Stimulated activated memory B cell treated with anti-CD40 and anti-IgM and Interleukin-4, amounts not matched to agents 10 μg/mL and 1 μg/mL and 100 μg/mL, for 72 hours (primary cell): Measurements from ENCODE around the gene FAM25G.

ENCODE experiments used
- ATAC-seq: fragments of 150-1000 bp; cut with Tn5 transposase; 2 replicates; pipeline ENCODE4 v1.10.0; 2021
- H3K27ac Mint-ChIP-seq: one replicate; pipeline ENCODE4 v1.8.0; 2022; ENCODE audit warnings: mild to moderate bottlenecking, mixed read lengths
- H3K27me3 Mint-ChIP-seq: one replicate; pipeline ENCODE4 v1.8.0; 2022; ENCODE audit warnings: mixed read lengths
- H3K36me3 Mint-ChIP-seq: one replicate; pipeline ENCODE4 v1.8.0; 2022; ENCODE audit warnings: mixed read lengths
- H3K4me1 Mint-ChIP-seq: one replicate; pipeline ENCODE4 v1.8.0; 2022; ENCODE audit warnings: mixed read lengths
- H3K4me3 Mint-ChIP-seq: one replicate; pipeline ENCODE4 v1.8.0; 2022; ENCODE audit warnings: mild to moderate bottlenecking, moderate library complexity, mixed read lengths
- H3K9me3 Mint-ChIP-seq: one replicate; pipeline ENCODE4 v1.8.0; 2022; ENCODE audit warnings: mixed read lengths

Gene FAM25G

GRCh38 chr10:47442351-47442750 lies 49.1 kb downstream of the FAM25G start:
- no peak for ATAC-seq
- H3K4me3 Mint-ChIP-seq: no peak overlapping the region
- peaks cover 14% of the 10 kb centered on the region for H3K9me3 Mint-ChIP-seq
- H3K27me3 Mint-ChIP-seq: peaks cover 44% of the 10 kb centered on the region
- no peaks in the 10 kb centered on the region for H3K4me1 Mint-ChIP-seq
- H3K27ac Mint-ChIP-seq: no peak overlapping the region
- peaks cover 5% of the 10 kb centered on the region for H3K36me3 Mint-ChIP-seq

- H3K36me3 Mint-ChIP-seq: peaks cover 5% of the 10 kb centered on the region
- H3K9me3 Mint-ChIP-seq: peaks cover 16% of the 10 kb centered on the region
- H3K4me1 Mint-ChIP-seq: no peaks in the 10 kb centered on the region
- H3K27ac Mint-ChIP-seq: no peak overlapping the region
- H3K4me3 Mint-ChIP-seq: no peak overlapping the region
- peaks cover 48% of the 10 kb centered on the region for H3K27me3 Mint-ChIP-seq
- ATAC-seq: no peak
Observed at GRCh38 chr10:47441938-47442337, 49.6 kb downstream of the FAM25G start.

- peaks cover 15% of the 10 kb centered on the region for H3K9me3 Mint-ChIP-seq
- H3K4me1 Mint-ChIP-seq: no peaks in the 10 kb centered on the region
- H3K27me3 Mint-ChIP-seq: peaks cover 55% of the 10 kb centered on the region
- H3K27ac Mint-ChIP-seq: no peak overlapping the region
- no peak for ATAC-seq
- H3K36me3 Mint-ChIP-seq: peaks cover 5% of the 10 kb centered on the region
- no peak overlapping the region for H3K4me3 Mint-ChIP-seq
Observed at GRCh38 chr10:47440207-47440606, 51.3 kb downstream of the FAM25G start.

GRCh38 chr10:47438857-47439474 lies 52.5 kb downstream of the FAM25G start:
- Mint-ChIP-seq H3K27me3 (peaks cover 62% of the 10 kb centered on the region), H3K36me3 (peaks cover 5% of the 10 kb centered on the region), H3K27ac (no peak overlapping the region), H3K9me3 (peaks cover 19% of the 10 kb centered on the region), H3K4me3 (no peak overlapping the region), H3K4me1 (no peaks in the 10 kb centered on the region)
- ATAC-seq: no peak
